ENCODE results near the gene DDX39B. TPM values are rescaled to one million over a fixed set of nuclear protein-coding genes. Genes with fewer than 3 reads are reported as not detected.

Gene DDX39B
- total RNA-seq, 2 donors from 2014 or later = 213 to 422 TPM

GRCh38 chr6:31534521-31535040 lies 7.2 kb downstream of the DDX39B start:
- Histone ChIP-seq H3K27ac (no peak overlapping the region), H3K9ac (ENCODE audit: low read depth in 2 of 2, low read length in 2 of 2) (no peak overlapping the region), H3K27me3 (no peaks in the 10 kb centered on the region), H3K4me3 (no peak overlapping the region), H3K9me3 (no peaks in the 10 kb centered on the region), H3K4me1 (peaks cover 8% of the 10 kb centered on the region), H3K36me3 (peaks cover 50% of the 10 kb centered on the region)
- no peak for DNase-seq
- no peak for TF ChIP-seq CTCF (IDR thresholded peaks at IDR 0.05)
- intact Hi-C loops (cut with DNase I) = no loop called here

GRCh38 chr6:31534011-31534410 lies 7.8 kb downstream of the DDX39B start:
- no peak for DNase-seq
- H3K9me3 ChIP-seq = no peaks in the 10 kb centered on the region
- TF ChIP-seq CTCF (IDR thresholded peaks at IDR 0.05) = no peak
- H3K4me1 ChIP-seq = peaks cover 2% of the 10 kb centered on the region
- H3K9ac ChIP-seq (ENCODE audit: low read depth in 2 of 2, low read length in 2 of 2) = no peak overlapping the region
- no peak overlapping the region for H3K27ac ChIP-seq
- no peaks in the 10 kb centered on the region for H3K27me3 ChIP-seq
- intact Hi-C loops (cut with DNase I) = no loop called here
- peaks cover 49% of the 10 kb centered on the region for H3K36me3 ChIP-seq
- H3K4me3 ChIP-seq = no peak overlapping the region

DNA sequence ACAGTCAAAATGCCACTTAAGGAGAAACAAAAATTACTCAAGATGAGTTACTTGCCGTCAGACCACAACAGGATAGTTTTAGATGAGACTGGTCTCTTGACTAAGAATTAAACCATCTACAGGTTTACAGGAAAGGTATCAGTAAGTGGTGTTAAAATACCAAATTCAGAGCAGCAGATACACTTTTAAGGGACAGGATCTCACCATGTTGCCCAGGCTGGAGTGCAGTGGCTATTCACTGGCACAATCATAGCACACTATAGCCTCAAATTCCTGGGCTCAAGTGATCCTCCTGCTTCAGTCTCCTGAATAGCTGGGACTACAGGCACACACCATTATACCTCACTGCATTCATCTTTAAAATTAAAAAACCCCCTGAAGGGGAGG lies 8.4 kb downstream of the DDX39B start:
- no peak overlapping the region for H3K9ac ChIP-seq (ENCODE audit: low read depth in 2 of 2, low read length in 2 of 2)
- intact Hi-C loops (cut with DNase I) = no loop called here
- no peak overlapping the region for H3K27ac ChIP-seq

GRCh38 chr6:31532644-31533454 lies 9.0 kb downstream of the DDX39B start:
- Histone ChIP-seq H3K27me3 (no peaks in the 10 kb centered on the region), H3K27ac (no peak overlapping the region), H3K4me3 (no peak overlapping the region), H3K9me3 (no peaks in the 10 kb centered on the region), H3K4me1 (no peaks in the 10 kb centered on the region), H3K9ac (ENCODE audit: low read depth in 2 of 2, low read length in 2 of 2) (no peak overlapping the region), H3K36me3 (peaks cover 43% of the 10 kb centered on the region)
- intact Hi-C loops (cut with DNase I) = no loop called here
- DNase-seq = no peak
- no peak for TF ChIP-seq CTCF (IDR thresholded peaks at IDR 0.05)

More for the DNA sequence above, 8.4 kb downstream of the DDX39B start:
- peaks cover 44% of the 10 kb centered on the region for H3K36me3 ChIP-seq
- no peak for DNase-seq
- H3K9me3 ChIP-seq = no peaks in the 10 kb centered on the region
- no peak for TF ChIP-seq CTCF (IDR thresholded peaks at IDR 0.05)
- no peaks in the 10 kb centered on the region for H3K27me3 ChIP-seq
- no peak overlapping the region for H3K4me3 ChIP-seq
- H3K4me1 ChIP-seq = no peaks in the 10 kb centered on the region

GRCh38 chr6:31531771-31532643 lies 9.8 kb downstream of the DDX39B start:
- Histone ChIP-seq H3K36me3 (peaks cover 40% of the 10 kb centered on the region), H3K4me1 (no peaks in the 10 kb centered on the region)
- no peak for TF ChIP-seq CTCF (IDR thresholded peaks at IDR 0.05)

More at GRCh38 chr6:31531771-31532643, 9.8 kb downstream of the DDX39B start:
- Histone ChIP-seq H3K4me3 (no peak overlapping the region), H3K9ac (ENCODE audit: low read depth in 2 of 2, low read length in 2 of 2) (no peak overlapping the region), H3K27me3 (no peaks in the 10 kb centered on the region), H3K9me3 (no peaks in the 10 kb centered on the region), H3K27ac (no peak overlapping the region)
- DNase-seq = no peak
- intact Hi-C loops (cut with DNase I) = no loop called here
